Rectal smooth muscle tissue (tissue), 1 donor: ENCODE measurements around the gene TOMM6.
"Not testable (repeated sequence)": the region's sequence is repeated elsewhere in the genome, so short reads cannot be mapped to it uniquely, and the experiment has no call there.

Experiments used
- H3K27ac ChIP-seq: one replicate; pipeline ENCODE4 v1.7.0; 2013; ENCODE audit warnings: low read depth, low read length, inconsistent platforms
- H3K27me3 ChIP-seq: one replicate; pipeline ENCODE4 v1.7.0; 2013; ENCODE audit warnings: low read length; ENCODE audit not compliant: control insufficient read depth, insufficient read depth
- H3K36me3 ChIP-seq: one replicate; pipeline ENCODE4 v1.7.0; 2013; ENCODE audit warnings: low read length; ENCODE audit not compliant: control insufficient read depth, insufficient read depth
- H3K4me1 ChIP-seq: one replicate; pipeline ENCODE4 v1.7.0; 2013; ENCODE audit warnings: low read length; ENCODE audit not compliant: control insufficient read depth, insufficient read depth
- H3K4me3 ChIP-seq: one replicate; pipeline ENCODE4 v1.7.0; 2013; ENCODE audit warnings: low read length
- H3K9ac ChIP-seq: one replicate; pipeline ENCODE4 v1.7.0; 2013; ENCODE audit warnings: low read length

TOMM6 gene

DNA sequence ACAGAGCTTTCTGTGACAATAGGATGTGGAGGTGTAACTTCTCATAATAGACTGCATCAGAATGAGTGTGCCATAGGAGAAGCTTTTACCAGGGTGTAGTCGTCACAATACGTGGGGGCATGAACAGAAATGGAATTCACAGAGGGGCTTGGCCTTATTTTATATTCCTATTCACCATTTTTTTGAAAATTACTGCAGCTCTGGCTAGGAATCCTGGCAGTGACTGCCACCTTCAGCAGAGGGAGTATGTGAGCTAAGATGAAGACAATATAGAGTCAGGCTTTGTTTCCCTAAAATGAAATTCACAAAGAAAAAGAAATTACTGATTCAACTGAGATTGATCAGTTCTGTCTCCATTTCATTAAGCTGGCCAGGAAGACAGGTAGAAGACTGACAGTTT, 13.9 kb downstream of the TOMM6 start:
- Histone ChIP-seq H3K9ac (no peak overlapping the region), H3K4me1 (no peaks in the 10 kb centered on the region), H3K36me3 (peaks cover 7% of the 10 kb centered on the region), H3K4me3 (no peak overlapping the region), H3K27ac (no peak overlapping the region), H3K27me3 (no peaks in the 10 kb centered on the region)

DNA sequence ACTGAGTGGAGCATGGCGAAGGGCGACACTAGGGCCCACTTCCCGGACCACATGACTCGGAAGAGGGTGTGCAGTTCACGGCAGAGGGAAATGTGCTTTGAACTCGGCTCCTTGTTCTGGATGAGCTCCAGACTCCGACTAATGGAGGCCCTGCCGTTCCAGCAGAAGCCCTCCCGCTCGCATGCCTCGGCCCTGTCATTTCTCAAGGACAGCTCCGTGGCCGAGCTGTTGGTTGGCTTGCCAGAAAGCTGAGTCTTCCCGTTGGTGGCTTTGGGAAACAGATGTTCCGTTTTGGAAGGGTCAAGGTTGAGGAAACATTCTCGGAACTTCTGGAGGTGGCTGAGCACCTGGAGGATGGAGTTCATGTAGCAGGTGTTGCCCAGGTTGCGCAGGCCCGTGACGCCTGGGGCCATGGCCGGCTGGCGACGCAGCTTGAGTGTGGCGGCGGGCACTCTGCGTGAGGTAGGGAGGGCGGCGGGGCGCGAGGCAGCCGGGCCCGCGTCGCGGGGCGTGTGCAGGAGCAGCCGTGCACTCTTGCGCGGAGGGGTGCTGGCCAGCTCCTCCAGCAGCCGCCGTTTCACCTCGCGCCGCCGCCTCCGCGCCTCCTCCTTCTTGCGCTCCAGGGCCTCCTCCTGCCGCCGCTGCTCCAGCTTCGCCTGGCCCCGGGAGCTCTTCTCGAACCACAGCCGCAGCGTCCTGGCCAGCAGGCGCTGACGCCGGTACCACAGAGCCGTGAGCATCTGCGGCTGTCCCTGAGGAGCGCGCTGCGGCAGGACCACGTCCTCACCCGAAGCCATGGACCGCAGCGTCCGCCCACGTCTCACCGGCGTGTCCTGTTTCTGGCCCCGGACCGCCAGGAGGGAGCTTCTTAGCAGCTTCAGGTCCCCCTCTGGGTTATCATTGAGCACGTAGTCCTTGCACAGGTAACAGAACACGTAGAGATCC, 18.6 kb downstream of the TOMM6 start:
- Histone ChIP-seq H3K27ac (no peak overlapping the region), H3K36me3 (peaks cover 5% of the 10 kb centered on the region), H3K9ac (no peak overlapping the region), H3K4me1 (no peaks in the 10 kb centered on the region), H3K27me3 (no peaks in the 10 kb centered on the region), H3K4me3 (no peak overlapping the region)

DNA sequence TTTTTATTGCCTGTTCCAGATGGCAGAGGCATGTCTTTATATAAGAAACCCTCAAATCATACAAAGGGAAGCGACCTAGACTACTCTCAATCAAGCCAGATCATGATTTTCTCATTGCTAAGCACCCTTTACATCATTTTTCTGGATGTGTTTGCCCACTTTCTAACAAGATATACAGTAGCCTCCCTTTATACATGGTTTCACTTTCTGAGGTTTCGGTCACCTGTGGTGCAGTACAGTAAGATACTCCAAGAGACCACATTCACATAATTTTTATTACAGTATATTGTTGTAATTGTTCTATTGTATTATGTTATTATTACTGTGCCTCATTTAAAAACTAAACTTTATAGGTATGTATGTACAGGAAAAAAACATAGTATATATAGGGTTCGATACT, 23.6 kb downstream of the TOMM6 start:
- Histone ChIP-seq H3K4me3 (no peak overlapping the region), H3K36me3 (no peaks in the 10 kb centered on the region), H3K27me3 (no peaks in the 10 kb centered on the region), H3K4me1 (no peaks in the 10 kb centered on the region), H3K9ac (no peak overlapping the region), H3K27ac (no peak overlapping the region)

DNA sequence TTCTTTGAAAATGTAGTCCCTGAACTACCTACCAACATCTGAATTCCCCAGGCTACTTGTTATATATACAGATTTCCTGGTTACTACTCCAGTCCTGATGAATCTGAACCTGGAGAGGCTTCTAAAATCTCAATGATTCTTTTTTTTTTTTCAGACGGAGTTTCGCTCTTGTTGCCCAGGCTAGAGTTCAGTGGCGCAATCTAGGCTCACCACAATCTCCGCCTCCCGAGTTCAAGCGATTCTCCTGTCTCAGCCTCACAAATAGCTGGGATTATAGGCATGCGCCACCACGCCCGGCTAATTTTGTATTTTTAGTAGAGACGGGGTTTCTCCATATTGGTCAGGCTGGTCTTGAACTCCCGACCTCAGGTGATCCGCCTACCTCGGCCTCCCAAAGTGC, 24.5 kb downstream of the TOMM6 start:
- H3K9ac ChIP-seq, H3K36me3 ChIP-seq, H3K4me1 ChIP-seq, H3K27ac ChIP-seq, H3K4me3 ChIP-seq, H3K27me3 ChIP-seq: not testable (repeated sequence)

DNA sequence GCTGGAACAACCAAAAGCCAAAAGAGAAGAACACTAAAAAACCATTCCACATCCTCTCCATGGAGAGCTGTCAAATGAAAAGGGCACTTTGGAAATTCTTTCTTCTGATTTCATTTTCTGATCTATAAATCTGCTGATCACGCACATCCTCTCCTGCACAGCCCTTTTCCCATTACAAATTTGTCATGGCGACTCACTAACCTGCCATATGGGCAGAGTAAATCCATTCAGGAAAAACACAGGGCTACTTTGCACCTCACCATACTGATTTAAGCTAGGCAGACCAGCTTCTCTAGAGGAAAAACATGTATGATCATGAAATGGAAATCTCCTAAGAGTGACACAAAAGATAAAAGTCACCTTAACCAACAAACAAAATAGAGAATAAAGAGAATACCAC, 26.0 kb downstream of the TOMM6 start:
- Histone ChIP-seq H3K9ac (no peak overlapping the region), H3K27me3 (no peaks in the 10 kb centered on the region), H3K36me3 (no peaks in the 10 kb centered on the region), H3K4me3 (no peak overlapping the region), H3K27ac (no peak overlapping the region), H3K4me1 (no peaks in the 10 kb centered on the region)

DNA sequence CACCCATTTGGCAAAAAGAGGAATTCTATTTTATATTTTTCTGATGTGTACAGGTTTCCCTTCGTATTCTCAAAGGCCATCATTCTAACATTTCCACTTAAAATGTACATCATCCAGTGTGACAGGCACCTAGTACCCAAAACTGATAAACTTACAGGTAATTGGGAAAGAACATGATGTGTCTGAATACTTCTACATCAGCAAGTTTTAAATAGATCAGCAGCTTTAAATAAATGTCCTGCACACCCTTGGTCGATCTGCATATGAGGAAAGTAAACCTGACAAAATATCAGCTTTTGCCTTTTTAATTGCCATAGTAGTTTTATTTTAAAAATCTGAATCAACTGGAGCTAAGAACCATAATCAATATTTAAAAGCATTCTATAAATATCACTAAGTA, 26.5 kb downstream of the TOMM6 start:
- H3K27ac ChIP-seq, result no peak overlapping the region
- no peaks in the 10 kb centered on the region for H3K4me1 ChIP-seq
- H3K27me3 ChIP-seq, result no peaks in the 10 kb centered on the region
- no peak overlapping the region for H3K4me3 ChIP-seq
- H3K9ac ChIP-seq, result no peak overlapping the region
- no peaks in the 10 kb centered on the region for H3K36me3 ChIP-seq

DNA sequence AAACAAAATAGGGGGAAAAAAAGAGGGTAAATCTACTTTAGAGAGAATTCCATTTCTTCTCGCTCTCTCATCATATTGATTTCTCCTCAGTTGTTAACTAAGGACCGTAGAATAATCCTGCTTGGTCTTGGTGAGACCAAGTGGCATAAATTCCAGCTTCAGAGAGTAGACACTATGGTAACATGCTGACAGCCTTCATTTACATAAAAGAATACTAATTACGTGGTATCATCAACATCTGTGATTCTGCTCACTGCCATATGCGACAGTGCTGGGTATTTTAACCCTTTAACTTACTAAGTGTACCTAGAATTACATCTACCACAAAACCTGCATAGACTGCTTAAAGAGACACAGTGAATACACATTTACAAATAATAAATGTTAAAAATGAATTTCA, 27.1 kb downstream of the TOMM6 start:
- Histone ChIP-seq H3K4me1 (no peaks in the 10 kb centered on the region), H3K9ac (no peak overlapping the region), H3K4me3 (no peak overlapping the region), H3K27ac (no peak overlapping the region), H3K36me3 (no peaks in the 10 kb centered on the region), H3K27me3 (no peaks in the 10 kb centered on the region)

DNA sequence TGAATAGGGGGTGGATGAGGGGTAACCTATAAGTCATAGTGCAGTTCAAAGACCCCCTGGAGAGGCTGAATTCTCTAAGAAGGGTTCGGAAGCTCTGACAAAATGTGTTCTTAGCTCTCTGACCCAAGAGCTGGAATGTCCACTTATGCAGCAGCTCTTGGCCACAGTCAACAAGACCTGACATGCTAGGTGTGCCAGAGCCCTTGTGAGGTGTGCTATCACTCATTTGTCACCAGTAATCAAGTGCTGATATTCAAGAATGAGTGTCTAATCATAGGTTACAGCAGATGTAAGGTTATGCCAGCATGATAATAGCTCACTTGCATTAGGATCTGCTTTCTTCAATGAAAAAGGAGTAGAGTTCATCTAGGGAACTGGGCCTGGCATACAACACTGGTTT, 28.1 kb downstream of the TOMM6 start:
- Histone ChIP-seq H3K27ac (no peak overlapping the region), H3K36me3 (no peaks in the 10 kb centered on the region), H3K4me3 (no peak overlapping the region), H3K27me3 (no peaks in the 10 kb centered on the region), H3K9ac (no peak overlapping the region), H3K4me1 (no peaks in the 10 kb centered on the region)

DNA sequence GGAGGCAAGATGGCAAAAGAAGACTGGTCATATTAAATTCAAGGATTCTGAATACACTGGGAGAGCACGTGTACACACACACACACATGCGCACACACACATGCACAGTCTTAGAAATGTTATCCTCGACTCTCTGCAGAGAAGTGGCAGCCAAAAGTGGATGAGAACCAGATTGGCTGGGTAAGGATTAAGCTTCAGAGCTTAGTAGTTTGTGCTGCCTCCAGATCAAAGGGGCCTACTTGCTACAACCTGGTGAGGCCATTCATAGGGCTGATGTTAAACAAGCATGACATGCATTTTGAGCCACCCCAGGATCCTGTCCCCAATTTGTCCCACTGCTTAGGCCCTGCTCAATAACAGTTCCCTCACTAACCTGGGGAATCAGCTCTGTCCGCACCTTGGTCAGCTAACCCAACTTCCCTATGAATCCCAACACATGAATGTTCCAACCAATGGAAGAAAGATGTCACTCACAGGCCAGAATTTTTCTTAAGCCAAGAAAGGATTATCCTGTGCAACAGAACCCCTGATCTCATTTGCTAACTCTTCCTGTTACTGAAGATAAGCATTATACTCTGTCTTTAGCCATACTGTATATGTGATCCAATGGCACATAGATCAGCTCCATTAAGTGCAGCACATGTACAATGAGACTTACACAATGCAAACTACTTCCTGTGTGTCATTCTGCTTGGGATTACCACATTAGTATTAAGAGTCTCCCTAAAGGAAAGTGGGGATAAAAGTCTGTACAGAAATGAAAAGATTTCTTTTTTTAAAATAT, 31.0 kb downstream of the TOMM6 start:
- no peaks in the 10 kb centered on the region for H3K27me3 ChIP-seq
- no peaks in the 10 kb centered on the region for H3K4me1 ChIP-seq
- H3K27ac ChIP-seq, result no peak overlapping the region
- H3K36me3 ChIP-seq, result no peaks in the 10 kb centered on the region
- H3K4me3 ChIP-seq, result no peak overlapping the region
- H3K9ac ChIP-seq, result no peak overlapping the region

DNA sequence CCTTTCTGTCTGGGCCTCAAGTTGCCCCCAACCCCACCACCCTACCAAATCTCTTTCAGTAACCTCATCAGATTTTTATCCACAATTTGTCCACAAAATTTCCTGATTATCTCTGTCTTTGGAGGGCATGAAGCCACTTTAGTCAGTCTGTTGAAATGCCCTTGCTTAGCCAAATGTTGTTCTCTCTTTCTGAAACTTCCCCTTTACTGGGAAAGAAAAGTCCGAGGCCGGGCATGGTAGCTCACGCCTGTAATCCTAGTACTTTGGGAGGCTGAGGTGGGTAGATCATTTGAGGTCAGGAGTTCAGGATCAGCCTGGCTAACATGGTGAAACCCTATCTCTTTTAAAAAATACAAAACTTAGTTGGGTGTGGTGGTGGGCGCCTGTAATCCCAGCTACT, 33.8 kb downstream of the TOMM6 start:
- no peaks in the 10 kb centered on the region for H3K4me1 ChIP-seq

DNA sequence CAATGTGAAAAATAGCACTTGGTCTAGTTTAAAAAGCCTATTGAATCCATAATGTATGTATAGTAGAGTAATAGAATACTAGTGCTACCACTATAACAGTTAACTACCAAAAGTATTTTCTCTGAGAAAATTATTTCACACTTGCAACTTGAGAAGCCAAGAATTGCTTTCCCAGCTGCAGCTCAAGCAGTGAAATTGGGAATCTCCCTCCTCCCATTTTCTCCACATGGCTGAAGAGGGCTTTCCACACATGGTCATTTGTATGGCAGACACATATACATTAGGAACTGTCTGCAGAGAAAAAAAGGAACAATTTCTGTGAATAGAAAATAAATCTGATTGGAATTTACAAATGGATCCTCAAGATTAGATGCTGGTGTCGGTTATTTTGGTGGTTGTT, 34.5 kb downstream of the TOMM6 start:
- Histone ChIP-seq H3K27me3 (no peaks in the 10 kb centered on the region), H3K4me1 (no peaks in the 10 kb centered on the region), H3K4me3 (no peak overlapping the region), H3K36me3 (no peaks in the 10 kb centered on the region), H3K9ac (no peak overlapping the region), H3K27ac (no peak overlapping the region)

More for the DNA sequence above, 33.8 kb downstream of the TOMM6 start:
- Histone ChIP-seq H3K27me3 (no peaks in the 10 kb centered on the region), H3K36me3 (no peaks in the 10 kb centered on the region), H3K9ac (no peak overlapping the region), H3K27ac (no peak overlapping the region), H3K4me3 (no peak overlapping the region)

DNA sequence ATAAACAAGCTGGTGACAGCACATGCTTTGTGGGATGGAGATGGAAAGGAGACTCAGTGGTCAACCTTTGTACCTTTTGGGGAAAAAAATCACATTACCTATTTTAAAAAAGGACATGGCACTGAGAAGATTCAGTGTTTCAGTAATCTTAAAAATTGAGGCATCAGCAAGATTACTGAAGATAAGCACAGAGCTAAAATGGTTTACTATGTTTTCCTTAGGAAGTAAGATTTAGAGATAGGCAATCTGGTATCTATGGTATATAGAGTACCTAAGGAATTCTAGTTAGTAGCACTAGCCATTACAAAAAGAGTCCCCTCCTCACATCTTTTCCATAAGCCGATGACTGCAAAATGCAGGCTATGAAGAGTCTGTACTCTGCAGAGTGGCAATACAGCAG, 35.7 kb downstream of the TOMM6 start:
- Histone ChIP-seq H3K27ac (no peak overlapping the region), H3K9ac (no peak overlapping the region), H3K36me3 (no peaks in the 10 kb centered on the region), H3K4me3 (no peak overlapping the region), H3K27me3 (no peaks in the 10 kb centered on the region), H3K4me1 (no peaks in the 10 kb centered on the region)
